Measurements from ENCODE around the gene YEATS2.

The YEATS2 gene

GRCh38 chr3:183711516-183711915 lies 13.9 kb downstream of the YEATS2 start:
- no peak for DNase-seq (ENCODE audit: insufficient read length, low spot score)
- no peak for TF ChIP-seq CTCF (IDR thresholded peaks at IDR 0.05; ENCODE audit: insufficient read depth, missing control alignments)
- FAIRE-seq: no peak

- TF ChIP-seq CTCF (IDR thresholded peaks at IDR 0.05; ENCODE audit: insufficient read depth, missing control alignments): no peak
Measured at GRCh38 chr3:183714622-183715021, 17.0 kb downstream of the YEATS2 start.

DNA sequence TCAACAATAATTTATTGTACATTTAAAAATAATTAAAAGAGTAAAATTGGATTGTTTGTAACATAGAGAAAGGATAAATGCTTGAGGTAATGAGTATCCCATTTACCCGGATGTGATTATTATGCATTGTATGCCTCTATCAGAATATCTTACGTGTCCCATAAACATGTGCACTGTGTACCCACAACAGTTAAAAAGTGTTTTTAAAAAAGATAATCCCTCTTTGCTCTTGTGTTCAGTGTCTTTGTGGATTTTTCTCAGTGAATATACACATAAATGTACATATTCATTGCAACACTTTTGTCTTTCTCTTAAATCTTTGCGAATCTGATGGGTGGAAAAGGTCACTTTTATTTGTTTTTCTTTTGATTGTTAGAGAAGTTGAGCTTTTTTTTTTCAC lies 20.4 kb downstream of the YEATS2 start:
- DNase-seq (ENCODE audit: insufficient read length, low spot score) (no peak), FAIRE-seq (no peak)
- TF ChIP-seq CTCF (IDR thresholded peaks at IDR 0.05; ENCODE audit: insufficient read depth, missing control alignments): no peak

More at GRCh38 chr3:183714622-183715021, 17.0 kb downstream of the YEATS2 start:
- DNase-seq (ENCODE audit: insufficient read length, low spot score) (no peak), FAIRE-seq (no peak)

GRCh38 chr3:183725387-183725786 lies 27.8 kb downstream of the YEATS2 start:
- FAIRE-seq (no peak), DNase-seq (ENCODE audit: insufficient read length, low spot score) (no peak)
- no peak for TF ChIP-seq CTCF (IDR thresholded peaks at IDR 0.05; ENCODE audit: insufficient read depth, missing control alignments)

- TF ChIP-seq CTCF (IDR thresholded peaks at IDR 0.05; ENCODE audit: insufficient read depth, missing control alignments): no peak
- DNase-seq (ENCODE audit: insufficient read length, low spot score): no peak
- FAIRE-seq: no peak
Measured at GRCh38 chr3:183728204-183728603, 30.6 kb downstream of the YEATS2 start.

GRCh38 chr3:183730361-183730760 lies 32.8 kb downstream of the YEATS2 start:
- FAIRE-seq (no peak), DNase-seq (ENCODE audit: insufficient read length, low spot score) (no peak)
- TF ChIP-seq CTCF (IDR thresholded peaks at IDR 0.05; ENCODE audit: insufficient read depth, missing control alignments): no peak

DNA sequence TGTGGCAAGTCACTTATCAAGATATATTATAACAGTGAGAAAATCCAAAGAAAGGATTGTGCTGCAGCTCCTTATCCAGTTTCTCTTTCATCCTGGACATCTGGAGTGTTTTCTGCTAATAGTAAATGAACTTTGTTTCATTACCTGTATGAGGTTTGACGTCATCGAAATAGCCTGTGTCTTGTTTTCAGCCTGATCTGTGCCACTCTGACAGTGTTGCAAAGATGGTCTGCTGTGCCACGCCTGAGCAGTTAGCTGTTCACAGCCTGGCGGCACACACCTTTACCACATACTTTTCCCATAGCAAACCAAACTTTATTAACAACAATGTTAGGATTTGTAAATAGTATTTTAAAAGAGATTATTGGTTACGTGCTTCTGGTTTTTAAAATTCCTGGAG lies 34.0 kb downstream of the YEATS2 start:
- DNase-seq (ENCODE audit: insufficient read length, low spot score) (no peak), FAIRE-seq (no peak)
- TF ChIP-seq CTCF (IDR thresholded peaks at IDR 0.05; ENCODE audit: insufficient read depth, missing control alignments): no peak
